Liver (tissue), 9 donors: ENCODE data around the gene NIPAL4. TPM values are rescaled to one million over a fixed set of nuclear protein-coding genes. Genes with fewer than 3 reads are reported as not detected.

Experiments
- DNase-seq: peaks from one replicate; pipeline ENCODE4 v3.0.0-alpha.2; 2017; ENCODE audit warnings: low spot score
- H3K27ac ChIP-seq, 2 donors: one replicate each; pipeline ENCODE4 v1.7.0; 2013; ENCODE audit warnings: inconsistent platforms in 2 of 2, low read length in 2 of 2, control low read depth in 1 of 2, low read depth in 1 of 2, mild to moderate bottlenecking in 1 of 2
- H3K27me3 ChIP-seq, 4 donors: one replicate each; pipeline versions ENCODE4 v1.6.1 to v1.7.0; 2013; ENCODE audit warnings: low read length in 3 of 4, inconsistent platforms in 1 of 4, mild to moderate bottlenecking in 1 of 4, moderate library complexity in 1 of 4; ENCODE audit not compliant: control insufficient read depth in 4 of 4, insufficient read depth in 4 of 4
- H3K36me3 ChIP-seq, 4 donors: one replicate each; pipeline versions ENCODE4 v1.6.1 to v1.7.0; 2013; ENCODE audit warnings: low read length in 3 of 4, mild to moderate bottlenecking in 3 of 4, low read depth in 1 of 4, moderate library complexity in 1 of 4; ENCODE audit not compliant: control insufficient read depth in 4 of 4, insufficient read depth in 3 of 4
- H3K4me1 ChIP-seq, 4 donors: one replicate each; pipeline versions ENCODE4 v1.6.1 to v1.7.0; 2013; ENCODE audit warnings: low read length in 3 of 4, mild to moderate bottlenecking in 3 of 4, moderate library complexity in 1 of 4; ENCODE audit not compliant: control insufficient read depth in 4 of 4, insufficient read depth in 4 of 4
- H3K4me3 ChIP-seq, 3 donors: one replicate each; pipeline versions ENCODE4 v1.6.1 to v1.7.0; 2013; ENCODE audit warnings: low read length in 3 of 3, control low read depth in 1 of 3, low read depth in 1 of 3, mild to moderate bottlenecking in 1 of 3
- H3K9ac ChIP-seq, 2 donors: one replicate each; pipeline ENCODE4 v1.7.0; 2013; ENCODE audit warnings: low read length in 2 of 2, mild to moderate bottlenecking in 2 of 2, moderate library complexity in 2 of 2, control low read depth in 1 of 2, low read depth in 1 of 2
- H3K9me3 ChIP-seq, 4 donors: one replicate each; pipeline versions ENCODE4 v1.6.1 to v1.7.0; 2013; ENCODE audit warnings: low read length in 3 of 4; ENCODE audit not compliant: control insufficient read depth in 4 of 4
- ATF3 ChIP-seq: IDR thresholded peaks from 2 replicates; pipeline ENCODE4 v1.6.1; 2016; ENCODE audit warnings: antibody characterized with exemption
- EGR1 ChIP-seq, 2 donors: IDR thresholded peaks; 2 replicates each; pipeline ENCODE4 v1.6.1; 2016 to 2018; ENCODE audit warnings: antibody characterized with exemption in 2 of 2, low read depth in 2 of 2
- FOXA1 ChIP-seq: IDR thresholded peaks from 2 replicates; pipeline ENCODE4 v1.6.1; 2016; ENCODE audit warnings: antibody characterized with exemption
- FOXA2 ChIP-seq: IDR thresholded peaks from 2 replicates; pipeline ENCODE4 v1.6.1; 2016; ENCODE audit warnings: antibody characterized with exemption
- GABPA ChIP-seq, 2 donors: IDR thresholded peaks in 1 of 2; conservative IDR thresholded peaks in 1 of 2; 2 replicates each; pipeline ENCODE4 v1.6.1; 2016; ENCODE audit warnings: antibody characterized with exemption in 2 of 2, mild to moderate bottlenecking in 1 of 2, moderate library complexity in 1 of 2
- HNF4A ChIP-seq, 2 donors: conservative IDR thresholded peaks; 2 replicates each; pipeline ENCODE4 v1.6.1; 2016; ENCODE audit warnings: antibody characterized with exemption in 2 of 2, mild to moderate bottlenecking in 2 of 2
- HNF4G ChIP-seq: IDR thresholded peaks from 2 replicates; pipeline ENCODE4 v1.6.1; 2016; ENCODE audit warnings: antibody characterized with exemption
- JUND ChIP-seq, 2 donors: IDR thresholded peaks; 2 replicates each; pipeline ENCODE4 v1.6.1; 2016; ENCODE audit warnings: antibody characterized with exemption in 2 of 2
- MAX ChIP-seq: IDR thresholded peaks from 2 replicates; pipeline ENCODE4 v1.6.1; 2016; ENCODE audit warnings: antibody characterized with exemption
- NR2F2 ChIP-seq: IDR thresholded peaks from 2 replicates; pipeline ENCODE4 v1.6.1; 2016; ENCODE audit warnings: antibody characterized with exemption
- RAD21 ChIP-seq, 2 donors: IDR thresholded peaks; 2 replicates each; pipeline ENCODE4 v1.6.1; 2016; ENCODE audit warnings: antibody characterized with exemption in 2 of 2, mild to moderate bottlenecking in 2 of 2
- RXRA ChIP-seq, 2 donors: IDR thresholded peaks; 2 replicates each; pipeline ENCODE4 v1.6.1; 2017 to 2018; ENCODE audit warnings: antibody characterized with exemption in 2 of 2, mild to moderate bottlenecking in 1 of 2
- SP1 ChIP-seq: IDR thresholded peaks from 2 replicates; pipeline ENCODE4 v1.6.1; 2018; ENCODE audit warnings: antibody characterized with exemption, mild to moderate bottlenecking
- TAF1 ChIP-seq: conservative IDR thresholded peaks from 2 replicates; pipeline ENCODE4 v1.6.1; 2016; ENCODE audit warnings: antibody characterized with exemption, mild to moderate bottlenecking
- YY1 ChIP-seq: IDR thresholded peaks from 2 replicates; pipeline ENCODE4 v1.6.1; 2016; ENCODE audit warnings: antibody characterized with exemption, mild to moderate bottlenecking
- whole genome bisulfite sequencing: extraction: QIAGEN DNeasy Blood & Tissue Kit; methylation state at CpG from one replicate; pipeline ENCODE4 v1.1.7; 2013; 5-methylcytosine and 5-hydroxymethylcytosine counted together
- polyA plus RNA-seq, 2 donors: library from polyadenylated mRNA; stranded (reverse) in 1 of 2; unstranded in 1 of 2; fragments of 200-250 nt in 1 of 2; fragments of >200 nt in 1 of 2; fragmentation: Nextera tagmentation in 1 of 2; extraction: Ambion mirVana in 1 of 2; gene quantifications; one replicate each; pipeline versions ENCODE4 v1.2.1 to v1.2.3, GENCODE V29; 2013 to 2015
- total RNA-seq, 2 donors: library from RNA; depleted of rRNA; stranded (reverse); fragments of >200 nt; gene quantifications; one replicate each; pipeline ENCODE4 v1.2.3, GENCODE V29; 2014
- TF ChIP-seq, protein P1 (sequence below): IDR thresholded peaks from 2 replicates; pipeline ENCODE4 v1.6.1; 2016; ENCODE audit warnings: antibody characterized with exemption, mild to moderate bottlenecking
- TF ChIP-seq, protein P2 (sequence below): fragments of 150-350 bp; IDR thresholded peaks from 2 replicates; pipeline ENCODE4 v1.5.1; 2017; ENCODE audit warnings: improper control_type of control experiment, low read depth, low read length; ENCODE audit not compliant: missing input control
- TF ChIP-seq, protein P3 (sequence below): IDR thresholded peaks from 2 replicates; pipeline ENCODE4 v1.6.1; 2016; ENCODE audit warnings: antibody characterized with exemption
- donor health status: healthy.
- donor health status: healthy.
- donor health status: healthy.
- donor health status: healthy.
- donor health status: healthy.

The NIPAL4 gene
- total and polyA plus RNA-seq, 4 donors: not detected

DNA sequence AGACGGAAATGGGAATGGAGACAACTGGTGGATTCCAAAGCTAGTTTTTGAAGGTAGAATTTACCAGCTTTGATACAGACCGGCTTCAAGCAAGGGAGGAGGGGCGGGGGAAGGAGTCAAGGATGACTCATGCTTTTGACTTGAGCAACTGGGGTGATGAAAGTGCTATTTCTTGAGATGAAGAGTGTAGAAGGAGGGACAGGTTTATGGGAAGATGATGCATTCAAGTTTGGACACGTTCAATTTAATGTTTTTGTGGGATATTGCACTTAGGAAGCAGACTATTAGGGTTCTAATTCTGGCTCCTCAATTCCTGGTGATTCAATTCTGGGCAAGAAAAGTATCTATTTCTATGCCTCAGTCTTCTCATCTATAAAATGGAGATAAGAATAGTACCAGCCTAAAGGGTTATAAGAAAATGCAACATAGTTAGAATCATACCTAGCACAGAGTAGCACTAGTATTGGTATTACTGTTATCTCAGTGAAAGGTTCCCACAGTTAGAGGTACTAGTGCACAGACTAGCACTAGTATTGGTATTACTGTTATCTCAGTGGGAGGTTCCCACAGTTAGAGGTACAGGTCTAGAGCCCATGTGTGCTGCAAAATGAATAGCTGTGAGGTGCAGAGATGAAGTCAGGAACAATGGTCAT is 4.6 kb downstream of the NIPAL4 start:
- TF ChIP-seq YY1: no peak
- TF ChIP-seq TAF1: no peak
- TF ChIP-seq RAD21 (IDR thresholded peaks at IDR 0.05): no peak
- TF ChIP-seq HNF4A (conservative IDR thresholded peaks at IDR 0.05): no peak
- no peak for TF ChIP-seq FOXA1
- no peak for TF ChIP-seq GABPA (IDR thresholded peaks at IDR 0.05 in 1 of 2, conservative IDR thresholded peaks at IDR 0.05 in 1 of 2)
- no peak for TF ChIP-seq NR2F2
- TF ChIP-seq JUND (IDR thresholded peaks at IDR 0.05): no peak
- TF ChIP-seq, protein P1, sequence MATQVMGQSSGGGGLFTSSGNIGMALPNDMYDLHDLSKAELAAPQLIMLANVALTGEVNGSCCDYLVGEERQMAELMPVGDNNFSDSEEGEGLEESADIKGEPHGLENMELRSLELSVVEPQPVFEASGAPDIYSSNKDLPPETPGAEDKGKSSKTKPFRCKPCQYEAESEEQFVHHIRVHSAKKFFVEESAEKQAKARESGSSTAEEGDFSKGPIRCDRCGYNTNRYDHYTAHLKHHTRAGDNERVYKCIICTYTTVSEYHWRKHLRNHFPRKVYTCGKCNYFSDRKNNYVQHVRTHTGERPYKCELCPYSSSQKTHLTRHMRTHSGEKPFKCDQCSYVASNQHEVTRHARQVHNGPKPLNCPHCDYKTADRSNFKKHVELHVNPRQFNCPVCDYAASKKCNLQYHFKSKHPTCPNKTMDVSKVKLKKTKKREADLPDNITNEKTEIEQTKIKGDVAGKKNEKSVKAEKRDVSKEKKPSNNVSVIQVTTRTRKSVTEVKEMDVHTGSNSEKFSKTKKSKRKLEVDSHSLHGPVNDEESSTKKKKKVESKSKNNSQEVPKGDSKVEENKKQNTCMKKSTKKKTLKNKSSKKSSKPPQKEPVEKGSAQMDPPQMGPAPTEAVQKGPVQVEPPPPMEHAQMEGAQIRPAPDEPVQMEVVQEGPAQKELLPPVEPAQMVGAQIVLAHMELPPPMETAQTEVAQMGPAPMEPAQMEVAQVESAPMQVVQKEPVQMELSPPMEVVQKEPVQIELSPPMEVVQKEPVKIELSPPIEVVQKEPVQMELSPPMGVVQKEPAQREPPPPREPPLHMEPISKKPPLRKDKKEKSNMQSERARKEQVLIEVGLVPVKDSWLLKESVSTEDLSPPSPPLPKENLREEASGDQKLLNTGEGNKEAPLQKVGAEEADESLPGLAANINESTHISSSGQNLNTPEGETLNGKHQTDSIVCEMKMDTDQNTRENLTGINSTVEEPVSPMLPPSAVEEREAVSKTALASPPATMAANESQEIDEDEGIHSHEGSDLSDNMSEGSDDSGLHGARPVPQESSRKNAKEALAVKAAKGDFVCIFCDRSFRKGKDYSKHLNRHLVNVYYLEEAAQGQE: no peak
- TF ChIP-seq FOXA2: no peak
- H3K4me3 ChIP-seq: no peak overlapping the region
- no peaks in the 10 kb centered on the region for H3K36me3 ChIP-seq
- 62% methylated on average over 4 of the region's 4 CpGs for WGBS
- no peaks in the 10 kb centered on the region for H3K9me3 ChIP-seq
- DNase-seq: no peak
- H3K4me1 ChIP-seq: peaks cover 2 to 8% (median 5%) of the 10 kb centered on the region in 4 donors
- H3K27ac ChIP-seq: no peak overlapping the region
- H3K9ac ChIP-seq: no peak overlapping the region
- H3K27me3 ChIP-seq: peaks cover 0 to 8% (median 2%) of the 10 kb centered on the region in 4 donors

- Histone ChIP-seq H3K9me3 (no peaks in the 10 kb centered on the region), H3K27ac (no peak overlapping the region), H3K4me3 (no peak overlapping the region), H3K9ac (no peak overlapping the region), H3K27me3 (no peaks in the 10 kb centered on the region), H3K36me3 (no peaks in the 10 kb centered on the region), H3K4me1 (no peaks in the 10 kb centered on the region)
- TF ChIP-seq GABPA (IDR thresholded peaks at IDR 0.05 in 1 of 2, conservative IDR thresholded peaks at IDR 0.05 in 1 of 2) (no peak), NR2F2 (no peak), EGR1 (IDR thresholded peaks at IDR 0.05; ENCODE audit: low read depth in 2 of 2) (no peak), MAX (no peak), TAF1 (no peak), HNF4A (conservative IDR thresholded peaks at IDR 0.05) (no peak), SP1 (no peak), RAD21 (IDR thresholded peaks at IDR 0.05) (no peak), FOXA2 (no peak), RXRA (IDR thresholded peaks at IDR 0.05) (no peak), ATF3 (no peak), JUND (IDR thresholded peaks at IDR 0.05) (no peak), FOXA1 (no peak), YY1 (no peak), HNF4G (no peak)
- TF ChIP-seq, protein P2, sequence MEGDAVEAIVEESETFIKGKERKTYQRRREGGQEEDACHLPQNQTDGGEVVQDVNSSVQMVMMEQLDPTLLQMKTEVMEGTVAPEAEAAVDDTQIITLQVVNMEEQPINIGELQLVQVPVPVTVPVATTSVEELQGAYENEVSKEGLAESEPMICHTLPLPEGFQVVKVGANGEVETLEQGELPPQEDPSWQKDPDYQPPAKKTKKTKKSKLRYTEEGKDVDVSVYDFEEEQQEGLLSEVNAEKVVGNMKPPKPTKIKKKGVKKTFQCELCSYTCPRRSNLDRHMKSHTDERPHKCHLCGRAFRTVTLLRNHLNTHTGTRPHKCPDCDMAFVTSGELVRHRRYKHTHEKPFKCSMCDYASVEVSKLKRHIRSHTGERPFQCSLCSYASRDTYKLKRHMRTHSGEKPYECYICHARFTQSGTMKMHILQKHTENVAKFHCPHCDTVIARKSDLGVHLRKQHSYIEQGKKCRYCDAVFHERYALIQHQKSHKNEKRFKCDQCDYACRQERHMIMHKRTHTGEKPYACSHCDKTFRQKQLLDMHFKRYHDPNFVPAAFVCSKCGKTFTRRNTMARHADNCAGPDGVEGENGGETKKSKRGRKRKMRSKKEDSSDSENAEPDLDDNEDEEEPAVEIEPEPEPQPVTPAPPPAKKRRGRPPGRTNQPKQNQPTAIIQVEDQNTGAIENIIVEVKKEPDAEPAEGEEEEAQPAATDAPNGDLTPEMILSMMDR: no peak
- TF ChIP-seq, protein P3, sequence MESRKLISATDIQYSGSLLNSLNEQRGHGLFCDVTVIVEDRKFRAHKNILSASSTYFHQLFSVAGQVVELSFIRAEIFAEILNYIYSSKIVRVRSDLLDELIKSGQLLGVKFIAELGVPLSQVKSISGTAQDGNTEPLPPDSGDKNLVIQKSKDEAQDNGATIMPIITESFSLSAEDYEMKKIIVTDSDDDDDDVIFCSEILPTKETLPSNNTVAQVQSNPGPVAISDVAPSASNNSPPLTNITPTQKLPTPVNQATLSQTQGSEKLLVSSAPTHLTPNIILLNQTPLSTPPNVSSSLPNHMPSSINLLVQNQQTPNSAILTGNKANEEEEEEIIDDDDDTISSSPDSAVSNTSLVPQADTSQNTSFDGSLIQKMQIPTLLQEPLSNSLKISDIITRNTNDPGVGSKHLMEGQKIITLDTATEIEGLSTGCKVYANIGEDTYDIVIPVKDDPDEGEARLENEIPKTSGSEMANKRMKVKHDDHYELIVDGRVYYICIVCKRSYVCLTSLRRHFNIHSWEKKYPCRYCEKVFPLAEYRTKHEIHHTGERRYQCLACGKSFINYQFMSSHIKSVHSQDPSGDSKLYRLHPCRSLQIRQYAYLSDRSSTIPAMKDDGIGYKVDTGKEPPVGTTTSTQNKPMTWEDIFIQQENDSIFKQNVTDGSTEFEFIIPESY: no peak
- TF ChIP-seq, protein P1: no peak
- 97% methylated on average over 13 of the region's 13 CpGs for WGBS
- no peak for DNase-seq
Observed at GRCh38 chr5:157468293-157468965, 8.4 kb downstream of the NIPAL4 start.
